HCT116 (cell line): Measurements from ENCODE around the gene HAO2. TPM values are rescaled to one million over a fixed set of nuclear protein-coding genes. Genes with fewer than 3 reads are reported as not detected.

Experiments used
- ATAC-seq: fragments of 200-7000 bp; cut with Tn5 transposase; 2 replicates; pipeline ENCODE4 v1.9.1; 2020; ENCODE audit warnings: mild to moderate bottlenecking, moderate library complexity
- BruUV-seq: library from RNA; stranded (reverse); fragments of 400-500 nt; replicated peaks from 2 replicates; lab custom pipeline; 2021; lab: Mats Ljungman, UMichigan
- CTCF ChIA-PET: fragments of 300-600 bp; sonication (Branson Sonifier 250); formaldehyde crosslinking; loops from one replicate; lab custom pipeline; 2021; ENCODE audit warnings: antibody characterized with exemption; lab: Charles Lee
- POLR2A ChIA-PET: fragments of 300-600, 350-600 bp; sonication (Branson Sonifier 250); formaldehyde crosslinking; loops from one replicate; lab custom pipeline; 2021; ENCODE audit warnings: antibody characterized with exemption; lab: Charles Lee
- RAD21 ChIA-PET, 2 experiments: fragments of 300-600 bp; sonication (Branson Sonifier 250); formaldehyde crosslinking; loops; one replicate each; lab custom pipeline; 2023; ENCODE audit warnings: low total read pairs in 2 of 2; ENCODE audit not compliant: uncharacterized antibody in 2 of 2, unreplicated experiment in 2 of 2, low non-redundant PET in 1 of 2; lab: Charles Lee
- DNase-seq: peaks from one replicate; pipeline ENCODE4 v3.0.0-alpha.2; 2010; ENCODE audit warnings: low read depth, low spot score
- H2AFZ ChIP-seq: fragments of 200-600 bp; shearing (Covaris generic), sonication (generic); 2 replicates; pipeline ENCODE4 v1.6.1; 2017; ENCODE audit warnings: low read depth, mixed run types, mixed read lengths, antibody characterized with exemption, low read length; ENCODE audit not compliant: poor library complexity, severe bottlenecking
- H3K27ac ChIP-seq: 2 replicates; pipeline ENCODE4 v1.5.1; 2012; ENCODE audit warnings: low read depth, low read length
- H3K27me3 ChIP-seq: fragments of 200-600 bp; sonication (generic); 2 replicates; pipeline ENCODE4 v1.6.1; 2016; ENCODE audit warnings: mixed run types, low read length, mixed read lengths; ENCODE audit not compliant: insufficient read depth
- H3K36me3 ChIP-seq, 2 experiments: fragments of 200-500 bp in 1 of 2; fragments of 200-600 bp in 1 of 2; sonication (Bioruptor generic) in 1 of 2; sonication (generic) in 1 of 2; 2 replicates each; pipeline versions ENCODE4 v1.5.1 to v1.6.1; 2014 to 2016; ENCODE audit warnings: low read length in 2 of 2, inconsistent platforms in 1 of 2, mixed read lengths in 1 of 2, mixed run types in 1 of 2; ENCODE audit not compliant: insufficient read depth in 2 of 2, control insufficient read depth in 1 of 2
- H3K4me1 ChIP-seq, 2 experiments: fragments of 200-600 bp in 1 of 2; sonication (generic) in 1 of 2; 2 replicates each; pipeline versions ENCODE4 v1.5.1 to v1.6.1; 2012 to 2017; ENCODE audit warnings: low read length in 2 of 2, inconsistent platforms in 1 of 2, mild to moderate bottlenecking in 1 of 2, mixed read lengths in 1 of 2, mixed run types in 1 of 2, moderate library complexity in 1 of 2; ENCODE audit not compliant: insufficient read depth in 2 of 2, control insufficient read depth in 1 of 2
- H3K4me2 ChIP-seq: fragments of 200-600 bp; sonication (generic); 2 replicates; pipeline ENCODE4 v1.6.1; 2017; ENCODE audit warnings: mixed run types, low read length, mixed read lengths
- H3K4me3 ChIP-seq, 2 experiments: fragments of 200-600 bp in 1 of 2; sonication (generic) in 1 of 2; replicated peaks in 1 of 2; 2 replicates each; pipeline ENCODE4 v1.5.1; 2011 to 2016; ENCODE audit warnings: low read length in 2 of 2, control low read depth in 1 of 2, low read depth in 1 of 2, mild to moderate bottlenecking in 1 of 2, mixed read lengths in 1 of 2, mixed run types in 1 of 2
- H3K79me2 ChIP-seq: fragments of 200-600 bp; sonication (generic); 2 replicates; pipeline ENCODE4 v1.6.1; 2017; ENCODE audit warnings: mild to moderate bottlenecking, mixed run types, low read length, moderate library complexity, mixed read lengths; ENCODE audit not compliant: insufficient read depth
- H3K9ac ChIP-seq: fragments of 200-600 bp; sonication (generic); 2 replicates; pipeline ENCODE4 v1.6.1; 2016; ENCODE audit warnings: low read length, mixed read lengths
- H3K9me2 ChIP-seq: fragments of 200-600 bp; sonication (generic), shearing (Covaris generic); 2 replicates; pipeline ENCODE4 v1.6.1; 2017; ENCODE audit warnings: mixed run types, mild to moderate bottlenecking, moderate library complexity; ENCODE audit not compliant: insufficient read depth
- H3K9me3 ChIP-seq, 2 experiments: fragments of 200-500 bp in 1 of 2; fragments of 200-600 bp in 1 of 2; sonication (Bioruptor generic) in 1 of 2; sonication (generic) in 1 of 2; 2 replicates each; pipeline ENCODE4 v1.6.1; 2014 to 2017; ENCODE audit warnings: low read length in 2 of 2, mixed read lengths in 2 of 2, inconsistent platforms in 1 of 2, low read depth in 1 of 2, mild to moderate bottlenecking in 1 of 2, mixed run types in 1 of 2, moderate library complexity in 1 of 2; ENCODE audit not compliant: control insufficient read depth in 1 of 2, insufficient read depth in 1 of 2
- H4K20me1 ChIP-seq: fragments of 200-600 bp; sonication (generic), shearing (Covaris generic); 2 replicates; pipeline ENCODE4 v1.6.1; 2017; ENCODE audit warnings: mixed run types, mild to moderate bottlenecking, moderate library complexity; ENCODE audit not compliant: insufficient read depth
- CEBPB ChIP-seq: IDR thresholded peaks from 2 replicates; pipeline ENCODE4 v1.6.1; 2012; ENCODE audit warnings: low read depth
- FOSL1 ChIP-seq: IDR thresholded peaks from 2 replicates; pipeline ENCODE4 v1.6.1; 2012; ENCODE audit warnings: low read depth
- JUND ChIP-seq: IDR thresholded peaks from 2 replicates; pipeline ENCODE4 v1.6.1; 2012
- MAX ChIP-seq: IDR thresholded peaks from 2 replicates; pipeline ENCODE4 v1.6.1; 2012
- POLR2A ChIP-seq: IDR thresholded peaks from 2 replicates; pipeline ENCODE4 v1.7.0; 2011; ENCODE audit warnings: borderline replicate concordance; ENCODE audit not compliant: insufficient read depth, insufficient read length; ENCODE audit errors: extremely low read depth
- POLR2AphosphoS5 ChIP-seq: IDR thresholded peaks from 2 replicates; pipeline ENCODE4 v1.6.1; 2011; ENCODE audit warnings: mild to moderate bottlenecking, low read depth, low read length, moderate library complexity
- SIN3A ChIP-seq: IDR thresholded peaks from 2 replicates; pipeline ENCODE4 v1.6.1; 2012; ENCODE audit warnings: low read depth
- SP1 ChIP-seq: IDR thresholded peaks from 2 replicates; pipeline ENCODE4 v1.6.1; 2012; ENCODE audit warnings: low read depth
- TCF7L2 ChIP-seq: IDR thresholded peaks from 2 replicates; pipeline ENCODE4 v1.7.0; 2011; ENCODE audit warnings: borderline replicate concordance, inconsistent platforms; ENCODE audit not compliant: insufficient read depth, insufficient read length; ENCODE audit errors: extremely low read depth
- YY1 ChIP-seq: IDR thresholded peaks from 2 replicates; pipeline ENCODE4 v1.6.1; 2011; ENCODE audit warnings: low read length, low read depth, moderate library complexity, mild to moderate bottlenecking; ENCODE audit not compliant: insufficient replicate concordance; ENCODE audit errors: extremely low read depth
- ZFX ChIP-seq: fragments of 450-650 bp; IDR thresholded peaks from 2 replicates; pipeline ENCODE4 v1.6.1; 2017
- intact Hi-C: fragments of 100-400 bp; cut with micrococcal nuclease; formaldehyde crosslinking; loops from 2 replicates; pipeline ENCODE4 v1.10.0; 2022
- total RNA-seq: library from RNA; stranded (reverse); gene quantifications from one replicate; pipeline ENCODE4 v1.2.1, GENCODE V29; 2021; ENCODE audit not compliant: unreplicated experiment
- TF ChIP-seq, protein P1 (sequence below), 3 experiments: fragments of 200-600 bp in 1 of 3; sonication (generic) in 1 of 3; IDR thresholded peaks in 2 of 3; conservative IDR thresholded peaks in 1 of 3; 2 replicates each; pipeline ENCODE4 v1.5.1; 2012 to 2017; ENCODE audit warnings: low read depth in 2 of 3, low read length in 2 of 3, antibody characterized with exemption in 1 of 3, borderline replicate concordance in 1 of 3, control low read depth in 1 of 3, mild to moderate bottlenecking in 1 of 3, mixed read lengths in 1 of 3, mixed run types in 1 of 3, moderate library complexity in 1 of 3; ENCODE audit not compliant: insufficient read depth in 1 of 3

The HAO2 gene
- total RNA-seq, 1 experiment from 2014 or later = not detected

GRCh38 chr1:119396982-119397381 is 28.4 kb downstream of the HAO2 start:
- H3K27ac ChIP-seq = no peak overlapping the region
- DNase-seq (no peak), ATAC-seq (no peak)
- H3K4me1 ChIP-seq = no peaks in the 10 kb centered on the region
- ChIA-PET RAD21 (no interaction called here), CTCF (no interaction called here), POLR2A (no interaction called here)
- no peaks in the 10 kb centered on the region for H4K20me1 ChIP-seq
- intact Hi-C loops = no loop called here
- BruUV-seq = no TSS peak
- no peak overlapping the region for H3K4me2 ChIP-seq
- no peaks in the 10 kb centered on the region for H3K79me2 ChIP-seq
- H2AFZ ChIP-seq = no peak overlapping the region
- no peak overlapping the region for H3K4me3 ChIP-seq
- no peaks in the 10 kb centered on the region for H3K9me2 ChIP-seq
- TF ChIP-seq YY1 = no peak
- TF ChIP-seq POLR2A = no peak
- H3K27me3 ChIP-seq = no peaks in the 10 kb centered on the region
- H3K36me3 ChIP-seq = no peaks in the 10 kb centered on the region
- H3K9me3 ChIP-seq = no peaks in the 10 kb centered on the region
- H3K9ac ChIP-seq = no peak overlapping the region

GRCh38 chr1:119397986-119398385 is 29.4 kb downstream of the HAO2 start:
- no peak for ATAC-seq
- Histone ChIP-seq H3K9me2 (no peaks in the 10 kb centered on the region), H2AFZ (no peak overlapping the region), H3K9me3 (no peaks in the 10 kb centered on the region), H4K20me1 (no peaks in the 10 kb centered on the region), H3K79me2 (no peaks in the 10 kb centered on the region), H3K4me3 (no peak overlapping the region), H3K27ac (no peak overlapping the region), H3K4me1 (no peaks in the 10 kb centered on the region), H3K27me3 (no peaks in the 10 kb centered on the region)
- intact Hi-C loops = no loop called here
- BruUV-seq = no TSS peak
- POLR2A ChIA-PET = no interaction called here
- CTCF ChIA-PET = no interaction called here
- RAD21 ChIA-PET = no interaction called here
- TF ChIP-seq ZFX = no peak
- TF ChIP-seq SIN3A = no peak
- no peak for TF ChIP-seq POLR2AphosphoS5
- TF ChIP-seq SP1 = no peak
- TF ChIP-seq JUND = no peak
- TF ChIP-seq FOSL1 = no peak
- no peak for TF ChIP-seq CEBPB
- no peak for TF ChIP-seq YY1
- no peak for TF ChIP-seq MAX
- TF ChIP-seq, protein P1, sequence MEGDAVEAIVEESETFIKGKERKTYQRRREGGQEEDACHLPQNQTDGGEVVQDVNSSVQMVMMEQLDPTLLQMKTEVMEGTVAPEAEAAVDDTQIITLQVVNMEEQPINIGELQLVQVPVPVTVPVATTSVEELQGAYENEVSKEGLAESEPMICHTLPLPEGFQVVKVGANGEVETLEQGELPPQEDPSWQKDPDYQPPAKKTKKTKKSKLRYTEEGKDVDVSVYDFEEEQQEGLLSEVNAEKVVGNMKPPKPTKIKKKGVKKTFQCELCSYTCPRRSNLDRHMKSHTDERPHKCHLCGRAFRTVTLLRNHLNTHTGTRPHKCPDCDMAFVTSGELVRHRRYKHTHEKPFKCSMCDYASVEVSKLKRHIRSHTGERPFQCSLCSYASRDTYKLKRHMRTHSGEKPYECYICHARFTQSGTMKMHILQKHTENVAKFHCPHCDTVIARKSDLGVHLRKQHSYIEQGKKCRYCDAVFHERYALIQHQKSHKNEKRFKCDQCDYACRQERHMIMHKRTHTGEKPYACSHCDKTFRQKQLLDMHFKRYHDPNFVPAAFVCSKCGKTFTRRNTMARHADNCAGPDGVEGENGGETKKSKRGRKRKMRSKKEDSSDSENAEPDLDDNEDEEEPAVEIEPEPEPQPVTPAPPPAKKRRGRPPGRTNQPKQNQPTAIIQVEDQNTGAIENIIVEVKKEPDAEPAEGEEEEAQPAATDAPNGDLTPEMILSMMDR (IDR thresholded peaks at IDR 0.05 in 2 of 3, conservative IDR thresholded peaks at IDR 0.05 in 1 of 3; ENCODE audit: borderline replicate concordance in 1 of 3, insufficient read depth in 1 of 3, low read depth in 2 of 3, low read length in 2 of 3) = no peak
- TF ChIP-seq TCF7L2 = no peak
- TF ChIP-seq, all 23 proteins: peak for 0
- no peak overlapping the region for H3K4me2 ChIP-seq
- H3K9ac ChIP-seq = no peak overlapping the region
- no peaks in the 10 kb centered on the region for H3K36me3 ChIP-seq
- DNase-seq = no peak
